ENCODE data around the gene ZNF48.

ZNF48 gene

DNA sequence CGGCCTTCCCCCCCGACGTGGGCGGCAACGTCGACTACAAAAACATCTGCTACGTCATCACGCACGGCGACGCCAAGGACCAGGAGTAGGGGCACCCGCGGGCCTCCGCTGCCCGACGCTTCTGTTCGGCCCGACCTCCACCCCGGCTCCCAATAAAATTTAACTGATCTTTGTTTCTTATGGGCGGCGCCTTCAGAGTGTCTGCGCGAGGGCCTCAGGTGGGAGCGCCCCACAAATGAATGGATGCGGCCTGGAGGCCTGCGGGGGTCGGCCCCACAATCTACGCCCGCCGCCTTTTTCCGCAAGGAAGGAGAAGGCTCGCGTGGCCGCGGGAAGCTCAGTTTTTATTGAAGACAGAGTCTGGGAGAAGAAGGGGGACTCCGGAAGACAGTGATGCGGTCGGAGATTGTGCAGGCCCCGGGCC, 17.4 kb upstream of the ZNF48 start:
- TF ChIP-seq, protein P1, sequence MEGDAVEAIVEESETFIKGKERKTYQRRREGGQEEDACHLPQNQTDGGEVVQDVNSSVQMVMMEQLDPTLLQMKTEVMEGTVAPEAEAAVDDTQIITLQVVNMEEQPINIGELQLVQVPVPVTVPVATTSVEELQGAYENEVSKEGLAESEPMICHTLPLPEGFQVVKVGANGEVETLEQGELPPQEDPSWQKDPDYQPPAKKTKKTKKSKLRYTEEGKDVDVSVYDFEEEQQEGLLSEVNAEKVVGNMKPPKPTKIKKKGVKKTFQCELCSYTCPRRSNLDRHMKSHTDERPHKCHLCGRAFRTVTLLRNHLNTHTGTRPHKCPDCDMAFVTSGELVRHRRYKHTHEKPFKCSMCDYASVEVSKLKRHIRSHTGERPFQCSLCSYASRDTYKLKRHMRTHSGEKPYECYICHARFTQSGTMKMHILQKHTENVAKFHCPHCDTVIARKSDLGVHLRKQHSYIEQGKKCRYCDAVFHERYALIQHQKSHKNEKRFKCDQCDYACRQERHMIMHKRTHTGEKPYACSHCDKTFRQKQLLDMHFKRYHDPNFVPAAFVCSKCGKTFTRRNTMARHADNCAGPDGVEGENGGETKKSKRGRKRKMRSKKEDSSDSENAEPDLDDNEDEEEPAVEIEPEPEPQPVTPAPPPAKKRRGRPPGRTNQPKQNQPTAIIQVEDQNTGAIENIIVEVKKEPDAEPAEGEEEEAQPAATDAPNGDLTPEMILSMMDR (conservative IDR thresholded peaks at IDR 0.05; ENCODE audit: control insufficient read depth, insufficient read depth, low read depth, low read length), result no peak
- peak; percentile 89 for DNase-seq (ENCODE audit: low read depth)
- peak overlapping the region; percentile 58 for H3K4me3 ChIP-seq (ENCODE audit: control insufficient read depth, low read depth, low read length)

DNA sequence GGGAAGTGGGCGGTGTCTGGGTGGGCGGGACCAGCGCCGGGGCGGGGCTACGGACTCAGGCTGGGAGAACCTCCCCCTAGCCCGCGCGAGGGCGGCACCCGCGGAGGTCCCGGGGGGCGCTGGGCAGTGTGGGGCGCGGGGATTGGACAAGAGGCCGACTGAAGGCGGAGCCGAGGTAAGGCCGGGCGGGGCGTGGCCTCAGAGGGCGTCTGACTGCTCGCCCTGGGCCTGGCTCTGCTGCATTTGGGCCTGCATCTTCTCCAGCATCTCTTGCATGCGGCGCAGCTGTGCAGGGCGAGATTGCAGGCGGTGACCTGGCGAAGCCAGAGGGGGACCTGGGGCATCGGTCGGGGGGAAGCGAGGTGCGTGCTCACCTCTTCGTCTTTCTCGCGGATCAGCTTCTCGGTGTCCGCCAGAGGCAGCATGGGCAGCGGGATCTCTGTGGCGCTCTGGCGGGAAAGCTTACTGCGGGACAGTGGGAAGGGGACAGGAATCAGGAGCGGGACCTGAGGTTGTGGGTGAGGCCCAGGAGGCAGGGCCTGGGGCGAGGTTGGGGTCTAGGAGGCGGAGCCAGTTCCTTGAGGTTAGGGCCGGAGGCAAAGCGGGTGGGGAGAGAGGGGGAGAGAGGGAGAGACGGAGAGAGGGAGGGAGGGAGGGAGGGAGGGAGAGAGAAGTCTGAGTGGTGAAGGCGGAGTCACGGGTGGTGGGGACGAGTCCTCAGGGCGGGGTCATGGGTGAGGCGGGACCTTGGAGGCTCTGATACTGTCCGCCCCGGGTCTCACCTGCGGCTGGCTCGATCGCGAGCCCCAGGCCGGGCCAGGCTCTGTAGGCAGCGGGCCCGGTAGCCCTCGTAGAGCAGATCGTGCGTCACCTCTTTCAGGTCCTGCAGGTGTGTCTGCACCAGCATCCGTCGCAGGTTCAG, 16.7 kb upstream of the ZNF48 start:
- peak; percentile 95 for DNase-seq (ENCODE audit: low read depth)
- TF ChIP-seq, protein P1 (conservative IDR thresholded peaks at IDR 0.05; ENCODE audit: control insufficient read depth, insufficient read depth, low read depth, low read length), result peak; percentile 14
- peak overlapping the region; percentile 77 for H3K4me3 ChIP-seq (ENCODE audit: control insufficient read depth, low read depth, low read length)

DNA sequence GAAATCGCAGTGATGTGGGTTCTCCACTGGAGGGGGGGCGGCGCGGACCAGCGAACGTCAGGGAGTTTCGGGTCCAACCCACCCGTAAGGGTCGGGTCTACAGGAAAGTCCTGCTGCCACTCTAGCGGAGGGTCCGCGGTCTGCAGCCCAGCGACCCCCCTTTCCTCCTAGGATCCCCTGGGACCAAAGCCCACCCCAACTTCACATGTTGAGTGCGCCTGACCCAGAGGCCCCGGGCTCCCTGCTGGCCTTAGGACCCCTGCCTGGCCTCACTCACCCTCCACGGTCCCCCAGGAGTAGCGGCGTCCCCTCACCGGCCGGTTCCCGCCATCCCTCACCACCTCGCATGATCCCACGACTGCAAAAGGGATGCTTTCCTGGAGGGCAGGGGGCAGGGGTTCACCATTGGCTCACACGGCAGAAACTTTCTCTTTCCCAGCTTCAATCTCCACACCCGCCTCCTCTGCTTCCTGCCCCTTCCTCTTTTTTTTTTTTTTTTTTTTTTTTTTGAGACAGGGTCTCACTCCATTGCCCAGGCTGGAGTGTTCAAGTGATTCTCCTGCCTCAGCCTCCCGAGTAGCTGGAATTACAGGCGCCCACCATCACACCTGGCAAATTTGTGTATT, 15.9 kb upstream of the ZNF48 start:
- TF ChIP-seq, protein P1 (conservative IDR thresholded peaks at IDR 0.05; ENCODE audit: control insufficient read depth, insufficient read depth, low read depth, low read length), result no peak
- peak overlapping the region; percentile 77 for H3K4me3 ChIP-seq (ENCODE audit: control insufficient read depth, low read depth, low read length)
- no peak for DNase-seq (ENCODE audit: low read depth)

DNA sequence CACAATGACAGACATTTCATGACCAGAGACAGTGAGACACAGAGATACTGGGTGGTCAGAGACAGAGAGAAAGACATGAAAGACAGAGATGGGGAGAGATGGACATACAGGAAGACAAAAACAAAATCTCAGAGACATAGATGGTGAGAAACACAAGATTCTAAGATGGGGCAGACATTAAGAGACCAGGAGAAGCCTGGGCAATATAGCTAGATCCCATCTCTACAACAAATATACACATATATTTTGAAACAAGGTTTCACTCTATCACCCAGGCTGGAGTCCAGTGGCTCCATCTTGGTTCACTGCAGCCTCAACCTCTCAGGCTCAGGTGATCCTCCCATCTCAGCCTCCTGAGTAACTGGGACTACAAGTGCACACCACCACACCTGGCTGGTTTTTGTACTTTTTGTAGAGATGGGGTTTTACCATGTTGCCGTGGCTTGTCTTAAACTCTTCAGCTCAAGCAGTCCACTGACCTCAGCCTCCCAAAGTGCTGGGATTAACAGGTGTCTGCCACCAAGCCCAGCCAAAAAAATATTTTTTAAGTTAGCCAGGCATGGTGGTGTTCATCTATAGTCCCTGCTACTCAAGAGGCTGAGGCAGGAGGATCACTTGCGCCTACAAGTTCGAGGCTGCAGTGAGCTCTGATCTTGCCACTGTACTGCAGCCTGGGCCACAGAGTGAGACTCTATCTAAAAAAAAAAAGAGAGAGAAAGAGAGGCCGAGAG, 15.0 kb upstream of the ZNF48 start:
- no peak for DNase-seq (ENCODE audit: low read depth)
- TF ChIP-seq, protein P1 (conservative IDR thresholded peaks at IDR 0.05; ENCODE audit: control insufficient read depth, insufficient read depth, low read depth, low read length), result no peak
- no peak overlapping the region for H3K4me3 ChIP-seq (ENCODE audit: control insufficient read depth, low read depth, low read length)

DNA sequence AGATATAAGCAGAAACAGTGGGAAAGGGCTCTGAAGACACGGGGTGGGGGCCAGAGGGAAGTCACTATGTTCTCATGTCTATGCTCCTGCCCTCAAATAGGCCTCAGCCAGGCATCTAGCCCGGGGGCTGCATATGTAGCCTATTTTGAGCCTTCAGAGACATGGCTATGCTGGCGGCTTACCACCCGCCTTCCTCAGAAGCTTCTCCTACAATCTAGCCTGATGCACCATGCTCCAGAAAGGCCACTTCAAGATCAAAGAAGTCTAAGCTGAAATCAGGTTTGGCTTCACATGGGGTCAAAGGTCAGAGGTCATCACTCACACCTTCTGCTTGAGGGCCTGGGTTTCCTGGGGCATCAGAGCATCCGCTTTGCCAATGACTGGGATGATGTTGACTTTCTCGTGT, 14.4 kb upstream of the ZNF48 start:
- TF ChIP-seq, protein P1 (conservative IDR thresholded peaks at IDR 0.05; ENCODE audit: control insufficient read depth, insufficient read depth, low read depth, low read length), result no peak
- DNase-seq (ENCODE audit: low read depth), result no peak
- H3K4me3 ChIP-seq (ENCODE audit: control insufficient read depth, low read depth, low read length), result no peak overlapping the region

DNA sequence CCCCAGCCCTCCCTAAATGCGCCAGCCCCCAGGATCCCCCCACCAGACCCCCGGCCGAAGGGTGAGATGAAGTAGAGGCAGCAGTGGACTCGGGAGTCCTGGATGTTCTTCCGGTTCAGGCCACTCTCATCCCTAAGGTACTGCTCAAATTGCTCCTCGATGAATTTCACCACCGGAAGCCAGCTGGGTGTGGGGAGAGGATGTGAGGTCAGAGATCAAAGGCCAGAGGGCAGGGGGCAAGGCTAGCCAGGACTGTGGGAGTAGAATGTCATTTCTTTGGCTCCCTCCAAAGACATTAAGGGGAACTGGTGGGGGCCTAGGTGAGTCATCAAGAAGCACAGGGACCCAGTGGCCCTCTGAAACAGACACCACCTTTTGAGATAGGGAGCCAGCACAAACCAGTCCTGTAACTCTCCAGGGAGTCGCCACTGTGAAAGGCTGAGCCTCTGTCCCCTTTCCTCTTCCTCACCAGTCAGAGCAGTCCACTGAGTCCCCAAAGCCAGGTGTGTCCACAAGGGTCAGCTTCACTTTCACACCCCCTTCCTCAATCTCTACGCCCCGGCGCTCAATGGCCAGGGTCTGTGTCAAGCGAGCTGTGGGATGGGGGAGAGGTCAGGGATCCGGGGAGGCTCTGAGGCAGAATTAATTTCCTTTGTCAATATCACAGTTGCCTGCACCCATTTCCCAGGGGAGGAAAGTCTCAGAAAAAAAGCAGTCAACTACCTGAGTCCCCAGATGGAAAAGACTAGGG, 13.8 kb upstream of the ZNF48 start:
- TF ChIP-seq, protein P1 (conservative IDR thresholded peaks at IDR 0.05; ENCODE audit: control insufficient read depth, insufficient read depth, low read depth, low read length), result no peak
- DNase-seq (ENCODE audit: low read depth), result no peak
- H3K4me3 ChIP-seq (ENCODE audit: control insufficient read depth, low read depth, low read length), result no peak overlapping the region

Data from fibroblast of mammary gland (primary cell).